ENCODE measurements around the gene RASL10A.

RASL10A gene

DNA sequence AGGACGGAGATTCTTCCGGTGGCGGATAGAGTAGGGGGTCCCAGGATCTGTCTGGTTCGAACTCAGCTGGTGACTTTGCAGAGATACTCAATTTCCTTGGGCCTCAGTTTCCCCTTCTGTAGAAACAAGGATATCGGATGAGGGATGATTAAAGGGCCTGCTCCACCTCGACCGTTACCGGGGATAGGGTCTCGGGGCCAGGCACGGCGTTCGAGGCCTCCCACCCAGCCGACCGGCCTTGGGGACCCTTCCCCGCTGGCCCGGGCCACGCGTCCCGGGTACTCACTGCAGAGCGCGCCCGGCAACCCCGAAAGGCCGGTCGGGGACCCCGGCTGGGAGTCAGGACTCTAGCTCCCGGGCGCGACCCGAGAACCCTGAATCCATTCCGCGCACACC lies 48.0 kb downstream of the RASL10A start:
- peaks cover 40% of the 10 kb centered on the region for H3K36me3 Mint-ChIP-seq (ENCODE audit: low read depth)
- peaks cover 51% of the 10 kb centered on the region for H3K4me1 Mint-ChIP-seq
- H3K4me3 Mint-ChIP-seq, result peak overlapping the region; percentile 93 to 97 (median 94)
- H3K9me3 Mint-ChIP-seq, result no peaks in the 10 kb centered on the region
- H3K27me3 Mint-ChIP-seq (ENCODE audit: low read depth), result no peaks in the 10 kb centered on the region
- H3K27ac Mint-ChIP-seq, result peak overlapping the region; percentile 99 to 100 (median 100)
- TF ChIP-seq CTCF (IDR thresholded peaks at IDR 0.05; ENCODE audit: unreplicated experiment in 3 of 3), result no peak

DNA sequence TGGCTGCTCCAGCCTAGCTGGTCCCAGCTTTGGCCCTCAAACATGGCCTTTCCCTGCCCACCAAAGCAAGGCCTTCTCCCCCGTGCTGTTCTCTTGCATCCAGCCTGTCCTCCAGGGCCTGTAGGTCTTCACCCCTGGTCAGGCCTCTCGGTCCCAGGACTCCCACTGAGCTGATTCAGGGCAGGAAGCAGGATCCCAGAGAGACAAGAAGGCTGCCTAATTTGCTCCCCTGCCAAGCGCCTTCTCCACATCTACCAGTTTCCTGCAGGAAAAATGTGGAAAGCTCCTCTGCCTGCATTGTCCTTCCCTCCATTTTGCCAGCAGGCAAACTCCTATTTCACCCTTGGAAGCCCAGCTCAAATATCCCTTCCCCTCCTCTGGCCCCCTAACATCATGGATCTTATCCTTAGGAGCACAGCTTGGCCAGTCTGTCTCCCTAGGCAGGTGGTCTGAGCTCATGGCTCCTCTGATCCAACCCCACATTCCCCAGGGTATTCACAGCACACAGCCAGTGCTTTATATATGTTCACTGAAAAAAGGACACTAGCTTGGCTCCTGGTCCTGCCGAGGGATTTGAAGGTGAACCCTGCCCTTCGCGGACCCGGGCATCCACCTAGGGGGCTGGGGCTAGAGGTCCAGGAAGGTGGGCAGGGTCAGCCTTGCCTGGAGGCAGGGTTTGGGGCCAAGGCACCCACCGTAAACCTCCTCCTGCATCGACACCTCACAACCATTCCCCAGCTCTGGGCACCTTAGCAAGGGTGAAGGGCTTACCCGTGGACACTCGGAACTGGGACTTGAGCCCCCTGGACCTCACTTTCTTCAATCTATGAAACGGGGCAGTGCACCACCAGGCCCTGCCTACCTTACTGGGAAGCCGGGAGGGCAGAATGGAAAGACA lies 48.7 kb downstream of the RASL10A start:
- Mint-ChIP-seq H3K4me1 (peaks cover 44% of the 10 kb centered on the region), H3K27me3 (ENCODE audit: low read depth) (no peaks in the 10 kb centered on the region), H3K4me3 (peak overlapping the region; percentile 93 to 97 (median 94)), H3K27ac (peak overlapping the region; percentile 96 to 100 (median 99)), H3K9me3 (no peaks in the 10 kb centered on the region), H3K36me3 (ENCODE audit: low read depth) (peaks cover 33% of the 10 kb centered on the region)
- no peak for TF ChIP-seq CTCF (IDR thresholded peaks at IDR 0.05; ENCODE audit: unreplicated experiment in 3 of 3)

- no peak for TF ChIP-seq CTCF (IDR thresholded peaks at IDR 0.05; ENCODE audit: unreplicated experiment in 3 of 3)
- Mint-ChIP-seq H3K4me3 (peak overlapping the region; percentile 93 to 97 (median 94)), H3K27ac (peak overlapping the region; percentile 96 to 100 (median 99)), H3K9me3 (no peaks in the 10 kb centered on the region), H3K36me3 (ENCODE audit: low read depth) (peaks cover 27% of the 10 kb centered on the region), H3K27me3 (ENCODE audit: low read depth) (no peaks in the 10 kb centered on the region), H3K4me1 (peaks cover 36% of the 10 kb centered on the region)
Observed at GRCh38 chr22:29265929-29266328, 49.6 kb downstream of the RASL10A start.

DNA sequence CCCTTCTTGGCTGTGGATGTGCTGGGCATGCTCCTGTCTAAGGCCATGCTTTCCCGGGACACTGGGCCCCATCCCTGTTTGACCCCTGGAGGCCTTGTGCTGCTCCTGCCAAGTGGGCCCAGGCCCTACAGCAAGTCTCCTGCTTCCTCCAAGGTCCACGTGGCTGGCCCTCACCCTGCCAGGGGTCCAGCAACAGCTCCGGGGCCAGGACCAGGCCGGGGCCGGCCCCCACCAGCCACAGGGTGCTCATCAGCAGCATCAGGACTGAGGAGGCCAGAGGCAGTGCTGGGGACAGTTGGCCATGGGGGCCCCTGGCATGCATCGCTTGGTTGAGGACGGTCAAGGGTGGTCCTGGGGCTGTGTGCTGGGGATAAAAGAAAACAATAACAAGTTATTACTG lies 50.2 kb downstream of the RASL10A start:
- Mint-ChIP-seq H3K4me1 (peaks cover 29% of the 10 kb centered on the region), H3K4me3 (peak overlapping the region in 1 of 3 experiments; percentile 94), H3K27me3 (ENCODE audit: low read depth) (no peaks in the 10 kb centered on the region), H3K36me3 (ENCODE audit: low read depth) (peaks cover 23% of the 10 kb centered on the region), H3K9me3 (no peaks in the 10 kb centered on the region), H3K27ac (no peak overlapping the region)
- TF ChIP-seq CTCF (IDR thresholded peaks at IDR 0.05; ENCODE audit: unreplicated experiment in 3 of 3), result no peak

DNA sequence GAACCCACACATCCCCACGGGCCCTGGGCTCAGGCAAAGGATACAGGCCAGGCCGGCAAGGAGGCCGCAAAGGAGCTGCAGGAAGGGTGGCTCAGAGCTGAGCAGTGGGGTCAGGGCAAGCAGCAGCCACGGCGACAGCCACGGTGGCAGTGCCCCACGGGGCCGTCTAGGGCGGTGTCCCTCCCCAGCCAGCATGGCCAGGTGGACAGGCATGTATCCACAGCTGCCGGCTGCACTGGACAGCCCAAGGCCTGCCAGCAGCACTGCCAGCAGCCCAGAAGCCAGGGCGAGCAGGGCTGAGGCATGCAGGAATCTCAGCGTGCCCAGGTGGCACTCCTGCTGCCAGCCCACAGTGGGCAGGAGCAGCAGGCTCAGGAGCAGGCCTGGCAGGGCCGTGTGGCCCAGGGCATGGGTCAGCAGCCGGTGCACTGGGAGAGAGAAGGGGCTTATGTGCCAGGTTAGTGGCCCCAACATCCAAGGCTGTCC lies 51.7 kb downstream of the RASL10A start:
- no peak overlapping the region for H3K27ac Mint-ChIP-seq
- peaks cover 17% of the 10 kb centered on the region for H3K4me1 Mint-ChIP-seq
- no peak for TF ChIP-seq CTCF (IDR thresholded peaks at IDR 0.05; ENCODE audit: unreplicated experiment in 3 of 3)
- no peaks in the 10 kb centered on the region for H3K9me3 Mint-ChIP-seq
- no peak overlapping the region for H3K4me3 Mint-ChIP-seq
- H3K36me3 Mint-ChIP-seq (ENCODE audit: low read depth), result peaks cover 14% of the 10 kb centered on the region
- no peaks in the 10 kb centered on the region for H3K27me3 Mint-ChIP-seq (ENCODE audit: low read depth)

All from nephron (organoid).